GM23248 (cell line): ENCODE data around the gene PCCA. TPM values are rescaled to one million over a fixed set of nuclear protein-coding genes. Genes with fewer than 3 reads are reported as not detected.
A peak's percentile ranks its signal among the peaks of the same experiment; 100 is the strongest.

Experiments used
- DNase-seq: peaks from one replicate; pipeline ENCODE4 v3.0.0-alpha.2; 2015
- H2AFZ ChIP-seq: fragments of 200-600 bp; sonication (generic); 2 replicates; pipeline ENCODE4 v1.6.1; 2016; ENCODE audit warnings: antibody characterized with exemption
- H3F3A ChIP-seq: fragments of 200-600 bp; sonication (generic); 2 replicates; pipeline ENCODE4 v1.6.1; 2016; ENCODE audit warnings: mild to moderate bottlenecking, antibody characterized with exemption, mixed run types; ENCODE audit not compliant: insufficient read depth
- H3K27ac ChIP-seq: fragments of 200-600 bp; sonication (generic); 2 replicates; pipeline ENCODE4 v1.5.1; 2016; ENCODE audit warnings: mild to moderate bottlenecking
- H3K27me3 ChIP-seq: fragments of 200-600 bp; sonication (generic); replicated peaks from 2 replicates; pipeline ENCODE4 v1.6.1; 2016; ENCODE audit warnings: mild to moderate bottlenecking; ENCODE audit not compliant: insufficient read depth
- H3K36me3 ChIP-seq: fragments of 200-600 bp; sonication (generic); 2 replicates; pipeline ENCODE4 v1.6.1; 2016; ENCODE audit warnings: low read depth, mild to moderate bottlenecking
- H3K4me1 ChIP-seq: fragments of 200-600 bp; sonication (generic); 2 replicates; pipeline ENCODE4 v1.6.1; 2016; ENCODE audit warnings: mild to moderate bottlenecking; ENCODE audit not compliant: insufficient read depth
- H3K4me2 ChIP-seq: fragments of 200-600 bp; sonication (generic); one replicate; pipeline ENCODE4 v1.6.1; 2016; ENCODE audit warnings: mild to moderate bottlenecking; ENCODE audit not compliant: unreplicated experiment
- H3K4me3 ChIP-seq: fragments of 200-600 bp; sonication (generic); 2 replicates; pipeline ENCODE4 v1.5.1; 2016; ENCODE audit warnings: mild to moderate bottlenecking
- H3K79me2 ChIP-seq: fragments of 200-600 bp; sonication (generic); 2 replicates; pipeline ENCODE4 v1.6.1; 2016; ENCODE audit warnings: mild to moderate bottlenecking; ENCODE audit not compliant: insufficient read depth
- H3K9ac ChIP-seq: fragments of 200-600 bp; sonication (generic); 2 replicates; pipeline ENCODE4 v1.6.1; 2016; ENCODE audit warnings: mild to moderate bottlenecking
- H3K9me2 ChIP-seq: fragments of 200-600 bp; sonication (generic); 2 replicates; pipeline ENCODE4 v1.6.1; 2016; ENCODE audit warnings: mixed run types, mild to moderate bottlenecking, moderate library complexity; ENCODE audit not compliant: insufficient read depth
- H3K9me3 ChIP-seq: fragments of 200-600 bp; sonication (generic); one replicate; pipeline ENCODE4 v1.6.1; 2017; ENCODE audit warnings: low read depth
- H4K20me1 ChIP-seq: fragments of 200-600 bp; sonication (generic); 2 replicates; pipeline ENCODE4 v1.6.0; 2016; ENCODE audit not compliant: insufficient read depth
- EZH2 ChIP-seq: fragments of 200-600 bp; sonication (generic); IDR thresholded peaks from 2 replicates; pipeline ENCODE4 v1.6.1; 2018; ENCODE audit warnings: antibody characterized with exemption, mild to moderate bottlenecking; ENCODE audit not compliant: insufficient read depth, poor library complexity, severe bottlenecking
- EZH2phosphoT487 ChIP-seq: fragments of 200-600 bp; sonication (generic); IDR thresholded peaks from 2 replicates; pipeline ENCODE4 v1.6.1; 2018; ENCODE audit warnings: antibody characterized with exemption, moderate library complexity, mild to moderate bottlenecking, low read depth; ENCODE audit not compliant: insufficient read depth
- WGBS, 2 experiments: methylation state at CpG; one replicate each; pipeline ENCODE4 v1.1.6; 2015 to 2017; ENCODE audit warnings: low lambda C conversion rate in 2 of 2, low coverage in 1 of 2; ENCODE audit errors: missing lambda C conversion rate in 2 of 2; 5-methylcytosine and 5-hydroxymethylcytosine counted together
- in situ Hi-C: fragments of 300-500 bp; cut with MboI; formaldehyde crosslinking; loops from 2 replicates; pipeline ENCODE4 v1.15.0; 2020
- polyA plus RNA-seq: library from polyadenylated mRNA; unstranded; fragments of >200 nt; fragmentation: Nextera tagmentation; extraction: Ambion mirVana; gene quantifications from 2 replicates; pipeline ENCODE4 v1.2.1, GENCODE V29; 2016
- total RNA-seq: library from RNA; depleted of rRNA; stranded (reverse); fragments of >200 nt; shearing (Covaris generic); gene quantifications from 2 replicates; pipeline ENCODE4 v1.2.3, GENCODE V29; 2014

Gene PCCA
- total and polyA plus RNA-seq, 2 experiments from 2014 or later, result 9.1 to 9.6 TPM

DNA sequence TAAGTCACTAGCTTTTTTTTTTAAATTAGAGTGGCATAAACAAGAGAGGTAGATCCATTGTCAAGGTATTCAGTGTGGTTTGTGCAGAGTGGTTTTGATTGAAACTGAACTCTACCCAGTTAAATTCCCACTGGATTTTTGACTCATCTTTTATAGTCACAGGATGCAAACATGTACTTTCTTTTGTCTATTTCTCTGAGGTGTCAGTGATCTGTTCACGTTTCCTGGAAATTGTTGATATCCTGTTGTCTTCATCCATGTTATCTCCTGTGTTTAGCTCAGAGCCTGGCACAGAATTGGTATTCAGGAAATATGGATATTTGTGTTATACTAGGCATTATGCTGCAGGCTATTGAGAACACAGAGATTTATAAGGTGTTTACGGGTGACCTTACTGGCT, 119.7 kb downstream of the PCCA start:
- Histone ChIP-seq H3K4me3 (no peak overlapping the region), H3K9me2 (no peaks in the 10 kb centered on the region), H3K27me3 (no peaks in the 10 kb centered on the region), H3K4me2 (no peak overlapping the region), H2AFZ (no peak overlapping the region), H3K9ac (no peak overlapping the region), H3K79me2 (no peaks in the 10 kb centered on the region), H3K9me3 (no peaks in the 10 kb centered on the region), H3F3A (peaks cover 54% of the 10 kb centered on the region), H3K27ac (no peak overlapping the region), H3K36me3 (no peaks in the 10 kb centered on the region), H4K20me1 (no peaks in the 10 kb centered on the region), H3K4me1 (peaks cover 49% of the 10 kb centered on the region)
- no peak for TF ChIP-seq EZH2
- no peak for TF ChIP-seq EZH2phosphoT487
- WGBS, 2 experiments, result 60% methylated on average over 2 of the region's 2 CpGs
- peak; percentile 8 for DNase-seq
- in situ Hi-C loops, result no loop called here

DNA sequence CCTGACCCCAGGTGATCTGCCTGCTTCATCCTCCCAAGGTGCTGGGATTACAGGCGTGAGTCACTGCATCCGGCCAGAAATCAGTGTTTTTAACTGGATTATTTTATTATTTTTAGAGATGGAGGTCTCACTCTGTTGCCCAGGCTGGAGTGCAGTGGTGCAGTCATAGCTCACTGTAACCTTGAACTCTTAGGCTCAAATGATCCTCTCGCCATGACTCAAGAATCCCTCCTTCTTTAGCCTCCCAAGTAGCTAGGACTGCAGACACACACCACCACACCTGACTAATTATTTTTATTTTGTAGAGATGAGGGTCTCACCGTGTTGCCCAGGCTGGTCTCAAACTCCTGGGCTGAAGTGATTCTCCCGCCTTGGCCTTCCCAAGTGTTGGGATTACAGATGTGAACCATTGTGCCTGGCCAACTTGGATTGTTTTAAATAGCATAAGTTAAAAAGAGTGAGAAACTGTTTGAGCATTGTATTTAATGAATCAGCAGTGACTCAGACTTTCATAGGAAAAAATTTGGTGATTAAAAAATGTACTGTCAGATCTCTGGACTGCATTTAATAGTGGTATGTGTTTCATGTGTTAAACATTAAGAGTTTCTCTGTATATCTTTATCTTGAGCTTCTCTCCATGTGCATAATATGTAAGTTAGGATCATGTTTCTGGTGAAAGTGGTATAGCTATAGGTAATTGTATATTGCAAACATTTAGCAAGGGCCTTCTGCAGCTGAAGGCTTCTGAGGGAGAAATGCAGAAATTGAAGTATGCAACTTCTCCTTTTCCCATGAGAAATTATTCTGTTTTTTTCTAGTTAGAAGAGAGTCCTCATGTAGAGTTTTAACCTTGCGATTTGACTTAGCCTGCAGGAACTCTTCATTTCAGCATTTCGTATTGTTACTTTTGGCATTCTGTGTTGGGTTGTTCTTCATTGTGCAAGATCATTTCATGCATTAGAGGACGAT, 121.2 kb downstream of the PCCA start:
- WGBS, 2 experiments, result 71 to 72% methylated on average over 8 of the region's 8 CpGs
- Histone ChIP-seq H4K20me1 (no peaks in the 10 kb centered on the region), H3K9me2 (no peaks in the 10 kb centered on the region), H3F3A (peaks cover 54% of the 10 kb centered on the region), H3K4me2 (peak overlapping the region; percentile 29), H3K4me1 (peaks cover 45% of the 10 kb centered on the region), H2AFZ (no peak overlapping the region), H3K79me2 (no peaks in the 10 kb centered on the region), H3K27ac (peak overlapping the region; percentile 51), H3K36me3 (no peaks in the 10 kb centered on the region), H3K9ac (no peak overlapping the region), H3K4me3 (no peak overlapping the region), H3K27me3 (no peaks in the 10 kb centered on the region), H3K9me3 (no peaks in the 10 kb centered on the region)
- DNase-seq, result peak; percentile 88
- TF ChIP-seq EZH2 (no peak), EZH2phosphoT487 (no peak)
- in situ Hi-C loops, result no loop called here

DNA sequence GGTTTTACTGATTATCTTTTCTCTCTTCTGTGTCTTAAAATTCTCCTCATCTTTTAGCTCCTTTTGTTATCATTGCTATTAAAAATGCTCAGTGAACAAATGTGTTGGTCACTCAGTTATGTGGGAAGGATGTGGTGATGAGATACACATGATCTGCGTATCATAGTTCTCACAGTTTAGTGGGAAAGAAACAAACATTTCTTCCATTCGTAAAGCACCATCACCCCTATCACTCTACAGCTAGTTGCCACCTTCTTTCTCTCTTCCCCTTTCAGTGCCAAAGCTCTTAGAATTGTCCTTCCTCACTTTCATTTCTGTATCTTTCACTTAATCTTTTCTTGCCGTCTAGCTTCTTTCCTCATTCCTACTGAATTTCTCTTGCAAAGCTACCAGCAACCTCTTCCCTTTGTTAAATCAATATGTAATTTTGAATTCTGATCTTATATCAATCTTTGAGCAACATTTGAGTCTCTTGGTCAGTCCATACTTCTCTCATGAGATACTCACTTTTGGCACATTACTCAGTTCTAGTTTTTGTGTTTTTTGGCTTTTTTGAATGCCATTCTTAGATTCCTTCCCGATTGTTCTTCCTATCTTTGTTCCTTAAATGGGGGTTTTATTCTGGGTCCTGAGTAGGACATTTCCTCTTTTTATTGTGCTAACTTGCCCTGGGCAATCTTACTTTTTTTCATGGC, 122.3 kb downstream of the PCCA start:
- 85 to 93% methylated on average over 4 of the region's 4 CpGs for WGBS, 2 experiments
- no peaks in the 10 kb centered on the region for H3K79me2 ChIP-seq
- peak; percentile 35 for DNase-seq
- no peaks in the 10 kb centered on the region for H3K36me3 ChIP-seq
- no peaks in the 10 kb centered on the region for H4K20me1 ChIP-seq
- no peak overlapping the region for H2AFZ ChIP-seq
- H3K4me3 ChIP-seq, result no peak overlapping the region
- peak overlapping the region; percentile 29 for H3K4me2 ChIP-seq
- peaks cover 46% of the 10 kb centered on the region for H3K4me1 ChIP-seq
- H3K9me2 ChIP-seq, result no peaks in the 10 kb centered on the region
- no peaks in the 10 kb centered on the region for H3K9me3 ChIP-seq
- TF ChIP-seq EZH2, result no peak
- no peak for TF ChIP-seq EZH2phosphoT487
- no peak overlapping the region for H3K9ac ChIP-seq
- H3K27me3 ChIP-seq, result no peaks in the 10 kb centered on the region
- H3F3A ChIP-seq, result peaks cover 55% of the 10 kb centered on the region
- in situ Hi-C loops, result no loop called here
- peak overlapping the region; percentile 29 for H3K27ac ChIP-seq

GRCh38 chr13:100212904-100213553, 124.1 kb downstream of the PCCA start:
- no peaks in the 10 kb centered on the region for H3K79me2 ChIP-seq
- H3K27me3 ChIP-seq, result no peaks in the 10 kb centered on the region
- H3F3A ChIP-seq, result peaks cover 55% of the 10 kb centered on the region
- H4K20me1 ChIP-seq, result no peaks in the 10 kb centered on the region
- DNase-seq, result no peak
- 94 to 98% methylated on average over 2 of the region's 2 CpGs for WGBS, 2 experiments
- no peak overlapping the region for H3K27ac ChIP-seq
- H3K4me2 ChIP-seq, result no peak overlapping the region
- in situ Hi-C loops, result no loop called here
- H2AFZ ChIP-seq, result no peak overlapping the region
- no peaks in the 10 kb centered on the region for H3K9me2 ChIP-seq
- peaks cover 46% of the 10 kb centered on the region for H3K4me1 ChIP-seq
- H3K4me3 ChIP-seq, result no peak overlapping the region
- no peaks in the 10 kb centered on the region for H3K9me3 ChIP-seq
- H3K36me3 ChIP-seq, result no peaks in the 10 kb centered on the region
- TF ChIP-seq EZH2, result no peak
- H3K9ac ChIP-seq, result no peak overlapping the region
